GM19397 (cell line): ENCODE measurements around the gene CDK18.

Source experiments
- ATAC-seq: cut with Tn5 transposase; IDR thresholded peaks from one replicate; pipeline ENCODE4 v1.9.1; 2021; ENCODE audit warnings: mild to moderate bottlenecking, moderate library complexity; ENCODE audit not compliant: unreplicated experiment

The CDK18 gene

DNA sequence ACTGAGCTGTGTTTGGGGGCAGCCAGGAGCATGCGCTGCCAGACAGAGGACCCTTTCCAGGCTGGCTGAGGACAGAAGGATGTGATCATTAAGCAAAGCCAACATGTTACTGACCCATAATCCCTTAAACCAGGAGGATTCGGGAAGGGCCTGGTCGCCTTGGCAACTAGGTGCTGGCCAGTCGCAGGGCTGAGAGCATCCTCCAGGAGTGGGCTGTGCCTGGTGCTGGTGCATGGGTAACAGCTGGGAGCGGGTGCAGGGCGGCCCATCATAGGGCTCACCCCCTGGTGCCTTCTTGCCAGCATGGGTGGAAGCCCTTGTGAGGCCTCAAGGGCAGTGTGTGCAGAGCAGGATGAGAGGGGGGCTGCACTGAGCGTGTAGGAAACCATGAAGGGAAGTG, 17.2 kb downstream of the CDK18 start:
- no peak for ATAC-seq

DNA sequence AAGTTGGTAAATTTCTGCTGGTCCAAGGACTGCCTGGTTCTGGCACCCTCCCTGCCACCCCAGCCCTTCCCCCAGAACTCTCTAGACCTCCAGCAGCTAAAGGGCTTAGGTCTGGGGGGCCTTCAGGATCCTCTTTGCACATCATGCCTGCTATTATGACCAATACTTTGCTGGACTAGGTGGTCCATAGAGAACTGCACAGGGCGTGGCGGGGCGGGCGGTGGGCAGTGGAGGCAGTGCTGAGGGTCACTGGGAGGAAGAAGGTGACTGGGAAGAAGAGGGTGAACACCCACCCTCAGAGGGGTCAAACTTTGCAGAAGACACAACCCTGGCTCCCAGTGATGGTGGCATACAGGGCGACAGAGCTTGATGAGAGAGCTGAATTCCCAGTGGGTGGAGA, 18.2 kb downstream of the CDK18 start:
- no peak for ATAC-seq

DNA sequence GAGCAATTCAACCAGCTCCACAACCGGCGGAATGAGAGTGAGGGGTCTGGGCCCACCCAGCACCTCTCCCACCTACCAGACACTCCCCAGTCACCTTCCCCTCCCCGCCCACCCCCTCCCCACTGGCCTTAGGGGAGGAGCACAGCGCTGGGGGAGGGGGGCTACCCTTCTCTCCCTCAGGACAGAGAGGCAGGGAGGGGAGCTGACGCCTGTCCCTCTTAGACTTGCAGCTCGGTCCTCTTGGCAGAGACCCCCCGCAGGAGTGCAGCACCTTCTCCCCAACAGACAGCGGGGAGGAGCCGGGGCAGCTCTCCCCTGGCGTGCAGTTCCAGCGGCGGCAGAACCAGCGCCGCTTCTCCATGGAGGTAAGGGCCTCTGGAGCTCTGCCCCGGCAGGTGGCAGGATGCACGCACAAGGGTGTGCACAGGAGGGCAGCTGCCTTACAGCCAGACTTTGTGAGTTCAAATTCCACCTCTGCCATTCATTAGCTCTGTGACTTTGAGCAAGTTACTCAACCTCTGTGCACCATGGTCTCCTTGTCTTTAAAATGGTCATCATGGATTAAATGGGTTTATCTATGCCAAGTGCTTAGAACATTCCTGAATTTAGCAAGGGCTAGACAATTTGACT, 18.9 kb downstream of the CDK18 start:
- ATAC-seq = no peak

DNA sequence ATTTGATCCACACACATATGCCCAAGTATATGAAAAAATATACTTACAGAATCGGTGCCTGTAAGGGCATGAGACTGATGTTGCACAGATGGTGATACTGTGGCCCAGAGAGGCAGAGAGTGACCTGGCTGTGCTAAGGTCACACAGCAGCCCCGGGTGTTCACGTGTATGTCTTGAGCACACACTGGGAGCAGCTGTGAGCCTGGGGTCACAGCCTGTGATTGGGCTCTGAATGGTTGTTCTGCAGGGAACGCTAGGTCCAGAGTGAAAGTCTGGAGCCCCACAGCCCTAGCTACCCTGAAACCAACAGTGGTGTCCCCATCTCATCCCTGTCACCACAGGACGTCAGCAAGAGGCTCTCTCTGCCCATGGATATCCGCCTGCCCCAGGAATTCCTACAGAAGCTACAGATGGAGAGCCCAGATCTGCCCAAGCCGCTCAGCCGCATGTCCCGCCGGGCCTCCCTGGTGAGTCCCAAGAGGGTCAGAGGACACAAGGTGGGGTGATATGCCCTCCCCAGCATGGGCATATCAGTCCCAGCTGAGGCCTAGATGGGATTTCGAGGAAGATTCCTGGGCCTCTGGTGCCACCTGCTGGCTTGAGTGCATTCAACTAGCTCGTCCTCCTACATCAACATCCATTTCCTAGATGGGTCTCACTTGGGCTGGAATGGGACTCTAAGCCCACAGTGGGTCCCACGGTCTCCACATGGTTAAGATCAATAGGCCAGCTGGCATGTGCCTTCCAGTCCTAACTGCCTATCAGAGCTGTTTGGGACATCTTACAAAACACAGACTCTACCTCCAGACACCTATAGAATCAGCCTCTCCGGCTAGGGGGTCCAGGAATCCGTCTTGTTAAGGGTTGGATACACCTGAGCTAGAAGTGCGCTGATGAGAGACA, 19.7 kb downstream of the CDK18 start:
- no peak for ATAC-seq

DNA sequence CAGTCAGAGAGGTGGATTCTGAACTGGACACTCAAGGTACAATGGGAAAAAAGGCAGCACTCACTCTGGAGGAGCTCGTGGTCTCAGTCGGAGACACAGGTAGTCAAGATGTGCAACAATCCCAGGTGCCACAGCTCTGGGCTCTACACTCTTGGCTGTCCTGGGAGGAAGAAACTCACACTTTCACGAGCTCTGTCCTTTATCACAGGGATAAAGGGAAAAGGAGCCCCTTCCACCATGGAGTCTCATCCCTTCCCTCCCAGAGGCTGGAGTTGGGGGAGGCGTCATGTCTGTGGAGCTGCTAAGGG, 20.3 kb downstream of the CDK18 start:
- no peak for ATAC-seq

DNA sequence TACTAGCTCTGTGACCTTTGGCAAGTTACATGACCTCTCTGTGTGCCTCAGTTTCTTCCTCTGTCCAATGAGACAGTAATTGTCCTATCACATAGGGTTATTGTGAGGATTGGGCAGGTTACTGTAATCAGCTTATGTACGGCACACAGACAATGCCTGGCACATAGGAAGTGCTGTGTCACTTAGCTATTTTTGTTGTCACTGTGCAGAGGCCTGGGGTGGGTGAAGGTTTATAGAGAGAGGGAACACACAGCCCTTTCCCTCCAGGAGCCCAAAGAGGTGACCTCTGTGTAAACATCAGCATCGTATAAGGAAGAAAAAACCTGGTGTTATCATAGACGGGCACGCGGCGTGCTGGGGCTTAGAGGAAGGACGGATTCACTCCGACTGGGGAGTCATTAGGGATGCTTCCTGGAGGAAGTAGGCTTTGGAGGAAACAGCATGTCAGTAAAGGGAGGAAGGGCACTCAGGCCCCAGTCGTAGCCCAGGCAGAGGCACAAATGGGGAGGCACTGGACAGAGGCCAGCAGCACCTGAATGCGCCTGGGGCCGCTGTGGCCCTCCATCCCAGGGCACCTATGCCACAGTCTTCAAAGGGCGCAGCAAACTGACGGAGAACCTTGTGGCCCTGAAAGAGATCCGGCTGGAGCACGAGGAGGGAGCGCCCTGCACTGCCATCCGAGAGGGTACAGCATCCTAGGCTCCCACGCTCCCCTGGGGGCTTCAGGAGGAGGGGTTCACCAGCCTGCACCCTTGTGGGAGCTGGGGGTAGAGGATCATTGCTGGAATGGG, 21.2 kb downstream of the CDK18 start:
- ATAC-seq = no peak

DNA sequence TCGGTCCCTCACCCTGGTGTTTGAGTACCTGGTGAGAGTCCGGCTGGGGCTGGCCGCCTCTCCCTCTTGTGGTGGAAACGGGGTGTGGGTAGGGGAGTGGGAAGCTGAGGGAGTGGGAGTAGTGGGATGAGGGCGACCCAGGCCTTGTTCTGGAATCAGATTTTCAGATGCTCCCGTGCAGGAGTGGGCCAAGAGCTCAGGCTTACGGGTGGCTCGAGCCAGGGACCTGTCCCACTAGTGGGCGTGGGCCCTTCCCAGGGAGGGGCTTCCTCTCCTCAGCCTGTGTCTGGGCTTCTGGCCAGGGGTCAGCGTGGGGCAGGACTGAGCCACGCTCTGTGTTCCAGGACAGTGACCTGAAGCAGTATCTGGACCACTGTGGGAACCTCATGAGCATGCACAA, 22.0 kb downstream of the CDK18 start:
- ATAC-seq = no peak

DNA sequence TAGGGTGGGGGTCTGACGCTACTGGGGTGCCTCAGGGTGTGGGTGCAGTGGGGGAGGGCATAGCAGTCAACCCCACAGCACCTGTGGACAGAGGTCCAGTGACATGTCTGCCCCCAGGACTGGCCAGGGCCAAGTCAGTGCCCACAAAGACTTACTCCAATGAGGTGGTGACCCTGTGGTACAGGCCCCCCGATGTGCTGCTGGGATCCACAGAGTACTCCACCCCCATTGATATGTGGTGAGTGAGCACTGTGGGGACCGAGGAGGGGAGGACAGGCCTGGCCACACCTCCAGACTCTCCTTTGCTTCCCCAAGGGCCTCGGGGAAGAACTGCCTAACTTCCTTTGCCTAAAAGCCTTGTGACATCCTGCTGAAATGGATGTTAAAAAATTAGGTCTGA, 23.5 kb downstream of the CDK18 start:
- ATAC-seq = no peak

DNA sequence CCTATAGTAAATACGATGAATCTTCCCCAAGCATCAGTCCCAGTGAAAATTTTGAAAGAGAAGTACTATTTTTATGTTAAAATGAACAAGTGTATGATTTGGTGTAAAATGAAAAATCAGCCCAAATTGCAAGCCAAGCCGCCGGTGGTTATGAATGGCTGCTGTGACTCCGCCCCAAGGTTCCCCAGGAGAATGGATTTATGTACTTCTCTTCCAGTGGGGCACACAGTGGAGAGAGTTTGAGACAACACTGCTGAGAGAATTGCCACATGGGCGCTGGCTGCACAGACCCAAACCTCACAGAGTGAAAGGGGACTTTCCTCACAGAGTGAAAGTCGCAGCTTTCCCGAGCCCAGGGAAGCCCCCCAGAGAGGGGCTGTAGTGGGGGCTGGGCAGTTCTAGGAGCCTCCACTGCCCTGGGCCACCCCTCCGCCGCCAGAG, 24.0 kb downstream of the CDK18 start:
- no peak for ATAC-seq

DNA sequence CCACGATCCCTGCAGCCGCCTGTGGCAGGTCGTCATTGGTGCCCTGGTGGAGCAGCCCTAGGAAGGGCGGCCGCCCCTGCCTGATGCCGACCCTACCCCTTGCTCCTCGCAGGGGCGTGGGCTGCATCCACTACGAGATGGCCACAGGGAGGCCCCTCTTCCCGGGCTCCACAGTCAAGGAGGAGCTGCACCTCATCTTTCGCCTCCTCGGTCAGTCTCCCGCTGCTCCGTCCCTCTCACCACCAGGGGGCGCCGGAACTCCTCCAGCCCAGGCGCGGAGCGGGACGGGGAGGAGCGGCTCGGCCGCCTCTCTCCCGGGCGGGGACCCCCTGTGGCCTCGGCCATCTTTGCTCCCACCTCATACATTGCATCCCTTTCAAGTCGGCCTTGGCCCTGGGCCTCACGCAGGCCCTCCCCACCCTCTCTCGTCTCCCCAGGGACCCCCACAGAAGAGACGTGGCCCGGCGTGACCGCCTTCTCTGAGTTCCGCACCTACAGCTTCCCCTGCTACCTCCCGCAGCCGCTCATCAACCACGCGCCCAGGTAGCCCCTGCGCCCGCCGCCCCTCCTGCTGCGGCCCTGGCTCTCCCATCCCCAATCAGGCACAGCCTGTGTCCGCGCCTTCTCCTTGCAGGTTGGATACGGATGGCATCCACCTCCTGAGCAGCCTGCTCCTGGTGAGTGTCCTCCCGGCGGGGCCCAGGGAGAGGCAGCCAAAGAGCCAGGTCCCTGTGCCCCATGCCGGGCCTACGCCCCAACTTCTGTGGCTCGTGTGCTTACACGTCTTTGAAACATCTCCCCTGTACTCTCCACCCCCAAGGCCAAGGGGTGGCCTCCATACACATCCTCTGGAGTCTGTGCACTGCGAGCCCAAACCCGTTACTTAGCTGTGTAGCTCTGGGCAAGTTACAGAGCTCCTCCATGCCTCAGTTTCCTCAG, 24.7 kb downstream of the CDK18 start:
- peak; percentile 51 for ATAC-seq

DNA sequence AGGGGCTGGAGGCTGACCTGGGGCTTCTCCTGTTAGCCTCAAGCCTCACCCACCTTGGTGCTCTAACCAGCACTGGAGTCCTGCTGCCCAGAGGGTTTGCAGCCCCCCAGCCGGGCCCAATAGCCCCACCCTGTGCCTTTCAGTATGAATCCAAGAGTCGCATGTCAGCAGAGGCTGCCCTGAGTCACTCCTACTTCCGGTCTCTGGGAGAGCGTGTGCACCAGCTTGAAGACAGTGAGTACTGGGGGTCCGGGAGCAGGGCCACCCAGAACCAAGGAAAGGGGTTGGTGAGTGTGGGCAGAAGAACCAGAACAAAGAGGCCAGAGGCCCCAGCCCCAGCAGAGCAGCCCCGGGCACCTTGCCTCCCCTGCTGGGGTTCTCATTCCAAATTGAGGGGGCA, 25.6 kb downstream of the CDK18 start:
- ATAC-seq = no peak

DNA sequence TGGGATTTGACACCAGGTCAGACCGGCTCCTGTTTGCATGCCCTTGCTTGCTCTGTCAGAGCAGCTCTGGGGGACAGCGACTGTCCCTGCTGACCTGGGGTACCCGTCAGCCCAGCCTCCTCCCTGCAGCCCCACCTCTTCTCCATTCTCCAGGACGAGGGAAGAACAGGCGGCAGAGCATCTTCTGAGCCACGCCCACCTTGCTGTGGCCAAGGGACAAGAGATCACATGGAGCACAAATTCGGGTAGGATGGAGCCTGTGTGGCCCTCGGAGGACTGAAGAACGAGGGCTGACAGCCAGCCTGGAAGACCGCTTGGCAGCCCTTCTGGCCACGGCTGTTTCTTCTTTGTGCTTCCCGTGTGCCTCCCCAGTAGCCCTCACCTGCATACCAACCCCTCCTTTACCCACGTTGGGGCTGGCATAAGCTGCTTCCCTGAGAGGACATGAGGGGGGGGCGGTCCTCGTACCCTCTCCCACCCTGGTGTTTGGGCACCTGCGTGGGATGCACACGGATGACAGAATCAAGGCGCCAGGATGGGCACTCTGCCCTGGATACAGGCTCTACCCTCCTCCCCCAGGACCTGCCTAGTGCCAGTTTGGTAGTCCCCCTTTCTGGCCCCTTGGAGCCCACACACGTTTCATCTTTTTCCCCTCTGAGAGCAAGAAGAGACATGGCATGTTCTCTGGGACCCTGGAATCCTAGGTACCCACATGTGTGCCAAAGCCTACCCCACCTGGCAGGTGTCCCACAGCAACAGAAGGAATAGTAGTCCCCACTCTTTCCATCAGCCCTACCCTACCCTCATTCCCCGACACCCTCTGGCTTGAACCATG, 26.9 kb downstream of the CDK18 start:
- no peak for ATAC-seq

DNA sequence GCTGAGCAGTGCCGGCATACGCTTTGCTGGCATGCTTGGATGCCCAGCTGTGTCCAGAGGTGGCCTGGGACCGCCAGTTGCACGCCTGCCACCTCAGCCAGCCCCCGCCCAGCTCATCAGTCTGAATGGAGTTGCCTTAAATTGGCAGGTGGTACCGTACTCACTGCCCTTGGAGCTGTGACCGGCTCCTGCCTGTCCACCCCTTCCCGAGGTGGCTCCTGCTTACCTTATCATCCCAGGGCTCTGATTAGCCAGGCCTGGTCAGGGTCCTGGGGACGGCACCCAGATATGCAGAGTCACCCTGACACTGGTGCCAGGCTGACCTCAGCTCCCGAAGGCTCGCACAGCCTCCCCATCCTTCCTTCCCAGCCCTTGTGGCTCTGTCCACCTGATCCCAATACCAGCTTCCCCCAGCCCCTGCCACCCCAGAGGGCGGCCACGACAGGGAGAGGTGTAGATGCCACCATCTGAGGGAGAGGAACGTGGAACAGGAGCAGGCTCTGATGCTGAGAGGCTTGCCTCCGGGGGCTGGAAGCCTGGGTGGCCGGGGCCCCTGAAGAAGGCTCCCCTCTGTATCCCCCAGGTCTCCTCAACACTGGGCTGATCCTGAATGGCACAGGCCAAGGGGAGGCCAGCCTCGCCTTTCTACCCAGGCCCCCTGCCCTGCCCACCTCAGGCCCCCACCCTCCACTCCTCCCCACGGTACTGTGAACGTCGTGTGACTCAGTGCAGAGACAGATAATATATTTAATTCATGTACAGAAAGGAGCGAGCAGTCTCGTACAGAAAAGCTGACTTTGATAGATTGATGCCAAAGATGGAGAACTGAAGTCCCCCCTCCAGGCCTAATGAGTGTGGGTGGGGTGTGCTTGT, 27.8 kb downstream of the CDK18 start:
- ATAC-seq = no peak

DNA sequence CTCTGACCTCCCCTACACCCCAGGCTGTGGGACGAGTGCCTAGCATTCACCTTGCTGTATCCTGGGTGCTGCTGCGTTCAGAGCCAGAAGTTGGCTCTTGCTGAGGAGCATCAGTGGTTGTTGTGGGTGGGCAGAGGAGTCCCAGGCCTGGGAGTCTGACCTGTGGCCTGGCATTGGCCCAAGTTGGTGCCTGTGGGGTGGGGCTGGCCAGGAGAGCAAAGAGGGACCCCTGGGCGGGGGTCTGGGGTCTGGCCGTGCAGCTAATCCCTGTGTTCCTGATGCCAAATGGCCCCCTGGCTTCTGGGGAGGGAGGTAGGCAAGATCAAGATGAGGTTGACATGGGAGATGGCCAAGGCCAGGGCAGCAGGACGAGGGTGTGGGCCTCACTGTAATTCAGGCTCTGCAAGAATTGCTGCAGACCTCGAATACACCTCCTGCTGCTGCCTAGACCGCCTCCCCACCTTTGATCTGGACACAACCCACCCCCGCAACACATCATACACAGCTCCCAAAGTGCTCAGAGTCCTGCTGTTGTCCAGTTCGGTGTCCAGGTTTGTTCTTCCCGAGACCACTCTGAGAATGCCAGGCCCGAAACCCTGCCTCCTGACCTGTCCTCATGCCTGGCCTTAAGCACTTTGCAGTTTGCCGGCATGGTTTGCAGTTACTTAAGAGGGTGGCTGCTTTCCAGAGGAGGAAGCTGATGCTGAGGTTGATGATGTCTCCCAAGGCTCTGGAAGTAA, 28.7 kb downstream of the CDK18 start:
- ATAC-seq = no peak

DNA sequence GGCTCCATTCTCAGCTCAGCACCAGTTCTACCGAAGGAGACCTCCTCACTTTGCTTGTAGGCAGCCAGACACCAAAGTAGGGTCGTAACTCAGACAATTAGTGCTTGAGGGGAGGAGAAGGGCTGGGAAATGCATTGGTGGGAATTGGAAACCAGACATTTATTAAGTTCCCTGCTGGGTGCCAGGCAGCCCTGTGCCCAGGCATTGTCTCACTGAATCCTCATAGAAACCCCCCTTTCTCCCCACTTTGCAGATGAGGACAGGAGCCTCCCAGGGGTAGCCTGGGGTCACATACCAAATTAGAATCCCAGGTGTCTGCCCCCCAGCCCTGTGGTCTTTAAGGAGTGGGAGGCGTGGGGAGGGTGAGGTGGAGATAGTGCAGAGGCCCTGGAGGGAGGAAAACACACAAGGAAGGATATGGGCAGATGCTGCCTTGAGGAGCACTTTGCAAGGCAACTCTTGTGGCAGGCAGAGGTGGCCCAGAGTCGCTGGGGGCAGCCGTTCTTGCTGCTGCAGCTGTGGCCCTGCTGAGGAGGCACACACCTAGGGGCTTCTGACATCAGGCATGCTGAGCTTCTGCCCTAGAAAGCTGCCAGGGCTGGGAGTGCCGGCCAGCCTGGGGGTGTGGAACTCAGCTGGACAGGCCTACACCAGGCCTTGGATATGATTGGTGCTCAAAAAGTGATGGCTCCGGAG, 29.4 kb downstream of the CDK18 start:
- ATAC-seq = no peak

DNA sequence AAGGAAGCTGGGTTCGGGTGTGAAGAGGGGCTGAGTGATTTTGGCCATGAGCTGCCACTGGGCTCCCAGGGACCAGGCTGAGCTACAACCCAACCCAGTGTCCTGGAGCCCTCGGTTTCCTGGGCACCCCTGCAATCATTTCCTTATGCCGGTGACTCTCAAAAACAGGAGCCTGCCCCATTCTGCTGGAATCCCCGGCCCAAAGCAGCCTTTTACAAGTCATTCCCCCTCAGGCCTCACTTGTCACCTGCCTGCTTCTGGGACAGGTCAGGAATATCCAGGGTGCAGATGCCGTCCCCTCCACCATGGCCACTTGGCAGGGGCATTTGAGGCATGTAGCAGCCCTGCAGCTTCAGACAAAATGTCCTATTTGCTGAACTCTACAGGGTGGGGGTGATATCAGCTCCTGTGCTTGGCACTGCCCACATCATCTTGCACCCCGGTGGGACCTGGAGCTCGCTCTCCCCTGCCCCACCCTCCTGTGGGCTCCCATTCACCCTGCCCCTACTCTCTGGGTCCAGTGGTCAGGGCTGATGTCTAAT, 30.0 kb downstream of the CDK18 start:
- no peak for ATAC-seq

DNA sequence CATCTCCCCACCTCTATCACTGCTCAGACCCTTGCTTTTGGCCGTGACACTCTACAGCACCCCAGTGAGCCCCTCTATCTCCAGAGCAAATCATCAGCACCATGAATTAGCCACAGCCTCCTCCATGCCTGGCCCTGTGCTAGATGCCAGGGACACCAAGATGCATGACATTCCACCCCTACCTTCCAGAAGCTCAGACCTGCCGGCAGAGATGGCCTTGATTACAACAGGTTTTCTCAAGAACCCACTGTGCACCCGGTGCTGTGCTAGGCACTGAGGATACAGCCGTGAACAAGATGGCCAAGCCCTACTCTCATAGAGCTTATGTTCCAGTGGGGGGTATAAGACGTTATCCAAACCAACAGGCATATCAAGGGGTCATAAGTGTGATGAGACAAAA, 30.6 kb downstream of the CDK18 start:
- no peak for ATAC-seq
